OCI-LY3 (cell line): ENCODE results near the gene CTRL.

Experiments used
- CTCF ChIP-seq: fragments of 200-600, 300-600 bp; sonication (generic); IDR thresholded peaks from 2 replicates; pipeline ENCODE4 v1.5.1; 2014; ENCODE audit warnings: antibody characterized with exemption, low read length, low read depth
- EZH2phosphoT487 ChIP-seq: fragments of 200-600 bp; shearing (Covaris generic); IDR thresholded peaks from 2 replicates; pipeline ENCODE4 v1.6.1; 2018; ENCODE audit warnings: antibody characterized with exemption, mixed run types, low read depth

DNA sequence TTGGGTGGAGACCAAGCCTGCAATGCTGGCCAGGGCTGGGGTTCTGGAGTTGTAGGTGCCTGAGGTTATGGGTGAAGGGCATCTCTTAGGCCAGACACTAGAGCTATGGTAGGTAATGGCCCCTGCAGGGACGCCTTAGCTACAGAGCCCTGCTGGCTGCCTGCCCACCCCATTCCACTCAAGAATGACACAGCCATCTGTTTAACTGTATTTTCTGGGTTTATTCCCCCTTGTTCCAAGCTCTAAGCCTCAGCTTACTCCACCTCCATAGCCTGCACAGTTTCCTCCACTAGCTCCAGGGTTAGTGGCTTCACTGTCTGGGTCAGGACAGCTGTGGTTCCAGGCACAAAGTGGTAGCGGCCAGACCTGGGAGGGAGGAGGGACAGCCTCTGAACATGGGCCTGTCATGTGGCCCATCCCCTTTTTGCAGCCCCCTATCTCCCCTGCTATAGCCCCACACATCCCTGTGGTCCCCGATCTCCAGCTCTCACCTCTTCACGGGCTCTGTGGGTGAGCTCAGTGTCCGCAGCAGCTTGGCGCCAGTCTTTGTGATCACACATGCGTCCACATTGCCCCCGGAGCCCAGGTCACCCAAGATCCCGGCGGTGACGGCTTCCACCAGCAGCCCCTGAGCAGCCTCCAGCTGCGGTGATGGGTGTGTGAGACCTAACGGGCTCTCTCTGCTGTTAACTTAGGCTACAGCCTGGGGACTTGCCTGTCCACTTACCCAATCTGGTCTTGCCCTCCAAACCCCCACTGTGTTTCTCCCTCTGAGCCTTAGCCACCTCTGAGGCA is 2.8 kb upstream of the CTRL start:
- TF ChIP-seq CTCF (no peak), EZH2phosphoT487 (no peak)
